ENCODE data around the gene XYLB.

DNA sequence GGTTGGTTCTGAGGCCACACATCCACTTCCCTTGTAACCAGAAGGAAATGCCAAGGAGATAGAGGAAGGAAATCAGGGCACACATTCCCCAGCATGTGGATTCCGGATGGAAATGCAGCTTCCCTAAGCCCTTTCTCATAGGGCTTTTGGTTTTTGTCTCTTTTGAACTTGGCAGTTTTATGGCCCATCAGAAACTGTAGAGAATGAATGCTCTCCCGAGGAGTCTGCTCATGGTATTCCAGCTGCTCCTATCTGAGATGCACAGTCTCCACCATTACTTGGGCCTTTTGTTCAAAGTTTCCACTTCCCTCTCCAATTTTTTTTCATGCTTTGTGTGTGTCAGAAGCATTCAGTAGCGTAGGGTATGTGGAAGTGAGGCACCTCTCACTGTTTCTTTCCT is 21.2 kb downstream of the XYLB start:
- TF ChIP-seq CTCF (IDR thresholded peaks at IDR 0.05) = no peak
- TF ChIP-seq POLR2A (IDR thresholded peaks at IDR 0.05) = no peak
- no peak for TF ChIP-seq EP300 (IDR thresholded peaks at IDR 0.05)
